Astrocyte (in vitro differentiated cells and primary cell): Measurements from ENCODE around the gene MDM2. TPM values are rescaled to one million over a fixed set of nuclear protein-coding genes. Genes with fewer than 3 reads are reported as not detected.
A peak's percentile ranks its signal among the peaks of the same experiment; 100 is the strongest.

Experiments
- DNase-seq: peaks from one replicate; pipeline ENCODE4 v3.0.0-alpha.2; 2010; ENCODE audit warnings: low read depth
- FAIRE-seq: peaks from 2 replicates; lab custom pipeline; 2011; peaks lifted over from hg19 to GRCh38; lab: Jason Lieb, UNC
- H2AFZ ChIP-seq: 2 replicates; pipeline ENCODE4 v1.6.0; 2012; ENCODE audit warnings: low read depth, low read length, inconsistent platforms
- H3K27ac ChIP-seq: 2 replicates; pipeline ENCODE4 v1.5.1; 2011; ENCODE audit warnings: low read depth, low read length, inconsistent platforms
- H3K27me3 ChIP-seq: 2 replicates; pipeline ENCODE4 v1.6.0; 2011; ENCODE audit warnings: low read length, inconsistent platforms; ENCODE audit not compliant: insufficient read depth
- H3K36me3 ChIP-seq: 2 replicates; pipeline ENCODE4 v1.5.1; 2011; ENCODE audit warnings: low read length, inconsistent platforms; ENCODE audit not compliant: insufficient read depth
- H3K4me1 ChIP-seq: 2 replicates; pipeline ENCODE4 v1.5.1; 2011; ENCODE audit warnings: low read length, inconsistent platforms; ENCODE audit not compliant: insufficient read depth
- H3K4me2 ChIP-seq: 2 replicates; pipeline ENCODE4 v1.6.0; 2012; ENCODE audit warnings: low read length, inconsistent platforms
- H3K4me3 ChIP-seq: 2 replicates; pipeline ENCODE4 v1.5.1; 2011; ENCODE audit warnings: low read depth, mild to moderate bottlenecking, low read length, inconsistent platforms; ENCODE audit not compliant: insufficient read depth
- H3K79me2 ChIP-seq: 2 replicates; pipeline ENCODE4 v1.6.0; 2012; ENCODE audit warnings: mild to moderate bottlenecking, low read length, inconsistent platforms; ENCODE audit not compliant: insufficient read depth
- H3K9ac ChIP-seq: 2 replicates; pipeline ENCODE4 v1.6.0; 2012; ENCODE audit warnings: mild to moderate bottlenecking, low read length, inconsistent platforms
- H3K9me3 ChIP-seq: 2 replicates; pipeline ENCODE4 v1.5.1; 2012; ENCODE audit warnings: low read depth, mild to moderate bottlenecking, low read length, inconsistent platforms; ENCODE audit not compliant: insufficient read depth
- H4K20me1 ChIP-seq: 2 replicates; pipeline ENCODE4 v1.6.0; 2012; ENCODE audit warnings: low read length, inconsistent platforms; ENCODE audit not compliant: insufficient read depth
- H3K27ac Mint-ChIP-seq: one replicate; pipeline ENCODE4 v1.8.0; 2021; ENCODE audit warnings: mild to moderate bottlenecking, mixed read lengths; ENCODE audit not compliant: unreplicated experiment
- H3K27me3 Mint-ChIP-seq: one replicate; pipeline ENCODE4 v1.8.0; 2021; ENCODE audit warnings: low read depth, mixed read lengths; ENCODE audit not compliant: unreplicated experiment
- H3K36me3 Mint-ChIP-seq: one replicate; pipeline ENCODE4 v1.8.0; 2021; ENCODE audit warnings: low read depth, mixed read lengths; ENCODE audit not compliant: unreplicated experiment
- H3K4me1 Mint-ChIP-seq: one replicate; pipeline ENCODE4 v1.8.0; 2021; ENCODE audit warnings: low read depth, mixed read lengths; ENCODE audit not compliant: unreplicated experiment
- H3K4me3 Mint-ChIP-seq: one replicate; pipeline ENCODE4 v1.8.0; 2021; ENCODE audit warnings: mild to moderate bottlenecking, moderate library complexity, mixed read lengths; ENCODE audit not compliant: unreplicated experiment
- H3K9me3 Mint-ChIP-seq: one replicate; pipeline ENCODE4 v1.8.0; 2021; ENCODE audit warnings: mild to moderate bottlenecking, mixed read lengths; ENCODE audit not compliant: unreplicated experiment
- CTCF ChIP-seq: IDR thresholded peaks from 2 replicates; pipeline ENCODE4 v1.5.1; 2011; ENCODE audit warnings: low read depth, mild to moderate bottlenecking, inconsistent platforms, low read length, moderate library complexity; ENCODE audit not compliant: insufficient read depth
- EZH2 ChIP-seq: IDR thresholded peaks from 2 replicates; pipeline ENCODE4 v1.6.1; 2012; ENCODE audit warnings: mild to moderate bottlenecking, low read length, inconsistent platforms; ENCODE audit not compliant: insufficient read depth
- total RNA-seq: library from RNA; stranded (reverse); gene quantifications from 2 replicates; pipeline ENCODE4 v1.2.1, GENCODE V29; 2021

The MDM2 gene
- total RNA-seq, 1 donor from 2014 or later, result 828 TPM

GRCh38 chr12:68828672-68829068 is 20.7 kb downstream of the MDM2 start:
- Histone ChIP-seq H3K9ac (no peak overlapping the region), H2AFZ (no peak overlapping the region), H3K4me3 (no peak overlapping the region), H3K9me3 (no peaks in the 10 kb centered on the region), H4K20me1 (peaks cover 82% of the 10 kb centered on the region), H3K4me2 (no peak overlapping the region), H3K27me3 (no peaks in the 10 kb centered on the region), H3K36me3 (peaks cover 66% of the 10 kb centered on the region), H3K4me1 (peaks cover 11% of the 10 kb centered on the region), H3K27ac (peak overlapping the region; percentile 4), H3K79me2 (peaks cover 60% of the 10 kb centered on the region)
- Mint-ChIP-seq H3K9me3 (no peaks in the 10 kb centered on the region), H3K36me3 (peaks cover 15% of the 10 kb centered on the region), H3K27me3 (no peaks in the 10 kb centered on the region), H3K27ac (peak overlapping the region; percentile 12), H3K4me1 (peaks cover 30% of the 10 kb centered on the region), H3K4me3 (no peak overlapping the region)
- no peak for FAIRE-seq
- TF ChIP-seq EZH2 (no peak), CTCF (no peak)
- no peak for DNase-seq

DNA sequence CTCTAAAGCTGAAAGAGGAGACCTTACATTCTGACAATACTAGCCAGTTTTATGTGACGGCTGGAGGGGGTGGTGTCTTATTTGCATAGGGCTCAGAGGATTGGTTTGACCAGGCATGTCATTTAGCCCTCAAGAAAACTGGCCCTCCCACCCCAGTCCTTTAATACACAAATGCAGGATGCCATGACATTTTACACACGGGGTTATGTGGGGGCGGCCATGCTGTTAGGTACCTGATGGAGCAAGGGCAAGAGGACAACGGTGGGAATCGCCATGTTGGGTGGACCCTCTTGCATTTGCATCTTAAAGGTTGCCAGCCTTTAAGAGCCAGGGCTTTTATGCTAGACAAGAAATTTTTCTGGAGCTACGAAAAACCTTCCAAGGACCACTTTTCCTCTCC is 23.3 kb downstream of the MDM2 start:
- no peak overlapping the region for H3K4me2 ChIP-seq
- Mint-ChIP-seq H3K4me1 (peaks cover 20% of the 10 kb centered on the region), H3K9me3 (no peaks in the 10 kb centered on the region), H3K27me3 (no peaks in the 10 kb centered on the region), H3K4me3 (peak overlapping the region; percentile 2), H3K27ac (peak overlapping the region; percentile 69), H3K36me3 (peaks cover 11% of the 10 kb centered on the region)
- peaks cover 71% of the 10 kb centered on the region for H3K36me3 ChIP-seq
- H3K27ac ChIP-seq, result no peak overlapping the region
- H3K27me3 ChIP-seq, result no peaks in the 10 kb centered on the region
- FAIRE-seq, result no peak
- peaks cover 59% of the 10 kb centered on the region for H3K79me2 ChIP-seq
- no peaks in the 10 kb centered on the region for H3K9me3 ChIP-seq
- peaks cover 88% of the 10 kb centered on the region for H4K20me1 ChIP-seq
- H3K4me3 ChIP-seq, result no peak overlapping the region
- peaks cover 5% of the 10 kb centered on the region for H3K4me1 ChIP-seq
- DNase-seq, result no peak
- H2AFZ ChIP-seq, result no peak overlapping the region
- H3K9ac ChIP-seq, result no peak overlapping the region
- TF ChIP-seq CTCF (no peak), EZH2 (no peak)

DNA sequence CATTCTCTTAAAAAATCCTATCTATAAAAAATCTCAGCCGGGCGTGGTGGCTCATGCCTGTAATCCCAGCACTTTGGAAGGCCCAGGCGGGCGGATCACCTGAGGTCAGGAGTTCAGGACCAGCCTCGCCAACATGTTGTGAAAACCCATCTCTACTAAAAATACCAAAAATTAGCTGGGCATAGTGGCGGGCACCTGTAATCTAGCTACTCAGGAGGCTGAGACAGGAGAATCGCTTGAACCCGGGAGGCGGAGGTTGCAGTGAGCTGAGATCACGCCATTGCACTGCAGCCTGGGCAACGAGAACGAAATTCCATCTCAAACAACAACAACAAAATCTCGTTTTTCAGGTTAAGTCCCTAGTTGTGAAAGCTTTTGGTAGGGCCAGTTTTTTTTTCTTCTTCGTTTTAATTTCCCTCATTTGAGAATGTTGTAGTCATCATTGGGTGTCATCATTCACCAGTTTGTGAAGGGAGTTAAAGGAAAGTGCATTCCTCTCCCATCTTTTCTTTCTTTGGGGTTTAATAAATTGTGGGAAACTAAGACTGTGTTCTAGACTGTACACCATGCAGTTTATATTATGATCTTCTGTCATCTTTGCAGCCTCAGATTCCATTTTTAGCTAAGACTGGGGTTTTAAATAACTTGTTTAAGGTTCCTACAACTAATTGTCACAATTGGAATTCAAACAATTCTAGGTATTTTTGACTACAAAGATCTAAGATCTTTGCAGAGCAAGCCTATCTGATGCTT is 23.9 kb downstream of the MDM2 start:
- H3K27me3 ChIP-seq, result no peaks in the 10 kb centered on the region
- H3K4me3 Mint-ChIP-seq, result no peak overlapping the region
- H3K27ac ChIP-seq, result no peak overlapping the region
- H3K4me2 ChIP-seq, result no peak overlapping the region
- no peak for FAIRE-seq
- H2AFZ ChIP-seq, result no peak overlapping the region
- no peak overlapping the region for H3K9ac ChIP-seq
- no peaks in the 10 kb centered on the region for H3K9me3 Mint-ChIP-seq
- H4K20me1 ChIP-seq, result peaks cover 89% of the 10 kb centered on the region
- DNase-seq, result no peak
- H3K4me1 ChIP-seq, result peaks cover under 1% of the 10 kb centered on the region
- TF ChIP-seq EZH2 (no peak), CTCF (no peak)
- peak overlapping the region; percentile 69 for H3K27ac Mint-ChIP-seq
- no peaks in the 10 kb centered on the region for H3K27me3 Mint-ChIP-seq
- H3K79me2 ChIP-seq, result peaks cover 62% of the 10 kb centered on the region
- H3K36me3 ChIP-seq, result peaks cover 77% of the 10 kb centered on the region
- no peak overlapping the region for H3K4me3 ChIP-seq
- peaks cover 21% of the 10 kb centered on the region for H3K4me1 Mint-ChIP-seq
- peaks cover 11% of the 10 kb centered on the region for H3K36me3 Mint-ChIP-seq
- no peaks in the 10 kb centered on the region for H3K9me3 ChIP-seq
